HG03097 (cell line): ENCODE data around the gene STXBP1.
A peak's percentile ranks its signal among the peaks of the same experiment; 100 is the strongest.
"Not testable (repeated sequence)": the region's sequence is repeated elsewhere in the genome, so short reads cannot be mapped to it uniquely, and the experiment has no call there.

Experiments used
- ATAC-seq: cut with Tn5 transposase; IDR thresholded peaks from one replicate; pipeline ENCODE4 v1.9.1; 2021; ENCODE audit not compliant: unreplicated experiment, low FRiP score

STXBP1 gene

DNA sequence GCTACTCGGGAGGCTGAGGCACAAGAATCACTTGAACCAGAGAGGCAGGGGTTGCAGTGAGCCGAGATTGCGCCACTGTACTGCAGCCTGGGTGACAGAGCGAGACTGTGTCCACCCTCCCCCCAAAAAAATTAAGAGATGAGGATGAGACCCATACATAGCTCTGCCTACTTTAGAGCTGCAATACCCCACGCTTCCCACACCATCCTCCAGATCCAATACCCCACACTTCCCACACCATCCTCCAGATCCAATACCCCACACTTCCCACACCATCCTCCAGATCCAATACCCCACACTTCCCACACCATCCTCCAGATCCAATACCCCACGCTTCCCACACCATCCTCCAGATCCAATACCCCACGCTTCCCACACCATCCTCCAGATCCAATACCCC lies 34.9 kb upstream of the STXBP1 start:
- ATAC-seq: not testable (repeated sequence)

DNA sequence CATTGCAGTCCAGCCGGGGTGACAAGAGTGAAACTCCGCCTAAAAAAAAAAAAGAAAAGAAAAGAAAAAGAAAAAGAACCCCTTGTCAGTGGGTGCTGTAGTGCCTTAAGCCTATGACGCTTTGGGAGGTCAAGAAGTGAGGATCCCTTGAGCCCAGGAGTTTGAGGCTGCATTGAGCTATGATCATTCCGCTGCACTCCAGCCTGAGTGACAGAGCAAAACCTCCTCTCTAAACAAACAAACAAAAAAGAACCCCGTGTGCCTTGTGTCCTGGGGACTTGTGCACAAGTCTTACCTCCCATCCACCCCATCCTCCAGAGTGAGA lies 33.5 kb upstream of the STXBP1 start:
- no peak for ATAC-seq

DNA sequence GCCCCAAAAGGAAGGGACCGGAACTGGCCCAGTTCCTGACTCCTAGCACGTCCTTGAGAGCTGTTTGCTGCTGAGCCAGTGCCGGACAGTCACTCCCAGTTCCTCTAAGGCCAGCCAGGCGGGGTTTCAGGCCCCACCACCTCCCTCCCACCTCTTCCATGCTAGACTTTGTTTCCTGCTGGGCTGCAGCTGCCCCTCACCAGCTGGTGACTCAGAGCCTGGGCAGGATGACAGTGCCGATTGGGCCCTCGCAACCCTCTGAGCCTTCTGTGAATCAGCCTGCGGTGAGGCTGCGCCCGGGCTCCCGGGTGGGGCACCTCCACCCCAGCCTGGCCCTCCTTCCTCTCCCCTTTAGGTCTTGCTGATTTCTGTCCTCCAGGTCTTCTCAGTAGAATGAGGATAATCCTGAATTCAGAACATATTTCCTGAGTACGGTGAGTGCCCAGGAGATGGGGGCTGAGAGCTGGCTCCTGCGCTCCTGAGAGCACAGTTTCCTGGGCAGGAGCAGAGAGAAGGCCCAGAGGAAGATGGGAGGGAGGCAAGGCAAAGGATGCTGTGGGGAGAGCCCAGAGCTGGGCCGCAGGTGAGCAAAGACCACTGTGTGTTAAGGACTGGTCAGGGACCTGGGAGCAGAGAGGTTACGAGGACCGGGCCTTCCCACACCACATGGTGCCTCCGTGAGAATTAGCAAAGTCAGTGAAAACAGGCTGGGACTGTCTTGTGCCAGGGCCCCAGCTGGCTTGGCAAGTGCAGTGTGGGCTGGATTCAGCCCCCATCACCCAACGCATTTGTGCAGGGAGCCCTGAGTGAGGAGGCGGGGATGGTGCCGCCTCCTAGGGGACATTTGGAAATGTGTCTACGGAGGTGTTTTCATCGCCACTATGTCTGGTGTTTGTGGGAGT lies 32.9 kb upstream of the STXBP1 start:
- ATAC-seq: peak; percentile 62

DNA sequence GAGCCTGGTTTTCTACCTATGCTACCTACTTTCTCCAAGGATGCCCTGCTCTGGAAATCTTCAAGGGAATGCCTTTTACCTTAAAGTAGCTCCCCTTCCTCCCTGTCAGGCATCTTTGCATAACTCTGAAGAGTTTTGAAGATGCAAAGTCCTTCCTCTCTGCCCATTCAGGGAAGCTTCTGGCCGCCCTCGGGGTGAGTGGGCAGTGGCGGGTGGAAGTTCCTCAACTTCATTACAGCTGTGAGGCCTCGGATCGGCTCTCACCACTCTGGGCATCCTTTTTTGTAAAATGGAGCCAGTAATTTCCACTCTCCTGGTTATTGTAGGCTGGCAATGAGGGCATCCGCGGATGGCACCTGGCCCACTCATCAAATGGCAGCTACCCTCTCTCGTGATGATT lies 31.7 kb upstream of the STXBP1 start:
- no peak for ATAC-seq

DNA sequence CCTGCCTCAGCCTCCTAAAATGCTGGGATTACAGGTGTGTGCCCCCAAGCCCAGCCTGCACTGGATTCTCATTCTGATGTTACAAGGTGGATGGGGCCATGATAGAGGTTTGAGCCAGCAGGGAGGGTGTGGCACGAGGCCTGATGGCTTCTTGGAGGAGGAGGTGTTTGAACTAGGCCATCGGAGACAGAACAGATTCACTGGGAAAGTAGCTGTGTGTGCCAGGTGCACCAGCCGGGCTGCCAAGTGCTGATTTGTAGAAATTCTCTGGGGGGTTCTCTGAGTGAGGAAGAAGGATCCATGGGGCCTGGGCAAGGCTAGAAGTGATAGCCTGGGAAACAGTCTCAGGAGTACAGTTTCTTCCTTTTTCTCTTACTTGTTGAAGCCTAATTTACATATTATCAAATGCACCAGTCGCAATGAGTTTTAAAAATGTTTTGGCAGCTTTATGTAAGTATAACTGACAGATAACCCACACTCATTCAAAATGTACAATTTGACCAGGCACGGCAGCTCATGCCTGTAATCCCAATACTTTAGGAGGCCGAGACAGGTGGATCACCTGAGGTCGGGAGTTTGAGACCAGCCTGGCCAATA lies 31.1 kb upstream of the STXBP1 start:
- ATAC-seq: no peak

DNA sequence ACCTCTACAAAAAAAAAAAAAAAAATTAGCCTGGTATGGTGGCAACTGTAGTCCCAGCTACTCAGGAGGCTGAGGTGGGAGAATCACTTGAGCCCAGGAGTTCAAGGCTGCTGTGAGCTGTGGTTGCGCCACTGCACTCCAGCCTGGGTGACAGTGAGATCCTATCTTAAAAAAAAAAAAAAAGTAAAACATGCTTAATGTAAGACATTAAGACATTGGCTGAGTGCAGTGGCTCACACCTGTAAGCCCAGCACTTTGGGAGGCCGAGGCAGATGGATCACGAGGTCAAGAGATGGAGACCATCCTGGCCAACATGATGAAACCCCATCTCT lies 27.6 kb upstream of the STXBP1 start:
- not testable (repeated sequence) for ATAC-seq

DNA sequence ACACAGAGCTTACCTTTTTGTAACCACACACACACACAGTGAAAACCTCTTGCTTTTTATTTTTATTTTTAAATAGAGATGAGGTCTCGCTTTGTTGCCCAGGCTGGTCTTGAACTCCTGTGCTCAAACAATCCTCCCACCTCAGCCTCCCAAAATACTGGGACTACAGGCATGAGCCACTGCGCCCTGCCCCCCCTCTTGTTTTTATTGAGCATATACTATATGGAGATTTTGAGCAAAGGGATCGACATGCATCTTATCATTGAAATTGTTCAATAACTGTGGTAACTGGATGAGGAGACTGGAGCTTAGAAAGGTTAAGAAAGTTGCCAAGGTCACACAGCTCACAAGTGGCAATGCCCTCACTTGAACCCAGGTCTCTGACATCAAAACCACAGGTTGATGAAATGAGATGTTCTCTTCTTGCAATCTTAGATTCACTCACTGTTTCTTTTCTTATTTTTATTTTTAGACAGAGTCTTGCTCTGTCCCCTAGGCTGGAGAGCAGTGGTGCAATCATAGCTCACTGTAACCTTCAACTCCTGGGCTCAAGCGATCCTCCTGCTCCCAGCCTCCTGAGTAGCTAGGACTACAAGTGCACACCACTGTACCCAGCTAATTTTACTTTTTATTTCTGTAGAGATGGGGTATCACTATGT lies 26.8 kb upstream of the STXBP1 start:
- ATAC-seq: no peak

DNA sequence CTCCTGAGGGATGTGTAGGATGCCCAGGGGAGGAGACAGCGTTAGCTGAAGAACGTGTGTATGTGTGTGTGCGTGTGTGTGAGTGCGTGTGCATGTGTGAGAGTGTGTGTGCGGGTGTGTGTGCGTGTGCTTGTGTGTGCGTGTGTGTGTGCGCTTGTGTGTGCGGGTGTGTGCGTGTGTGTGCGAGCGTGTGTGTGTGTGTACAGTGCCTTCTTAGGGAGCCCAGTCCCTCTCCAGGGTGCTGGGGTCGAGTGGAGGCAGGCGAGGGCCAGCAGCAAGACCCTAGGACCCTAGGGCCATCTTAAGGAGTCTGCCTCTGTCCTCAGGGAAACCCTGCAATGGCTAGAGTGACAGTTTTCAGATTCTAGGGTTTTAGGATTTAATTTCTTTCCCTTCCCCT lies 26.0 kb upstream of the STXBP1 start:
- ATAC-seq: no peak

DNA sequence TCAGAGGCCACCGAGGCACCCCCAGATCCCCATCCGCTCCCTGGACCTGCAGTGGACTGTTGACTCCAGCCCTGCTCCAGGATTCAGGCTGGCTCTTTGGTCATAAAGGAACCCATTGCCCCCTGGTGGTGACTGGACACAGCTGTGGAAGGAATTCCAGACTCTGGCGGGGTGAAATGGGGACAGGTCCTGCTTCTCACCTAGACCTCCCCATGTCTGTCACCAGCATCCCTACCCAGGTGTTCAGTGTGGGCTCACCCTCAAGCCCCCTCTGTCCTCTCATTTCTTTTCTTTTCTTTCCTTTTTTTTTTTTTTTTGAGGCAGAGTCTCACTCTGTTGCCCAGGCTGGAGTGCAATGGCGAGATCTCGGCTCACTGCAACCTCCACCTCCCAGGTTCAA lies 25.5 kb upstream of the STXBP1 start:
- ATAC-seq: no peak

DNA sequence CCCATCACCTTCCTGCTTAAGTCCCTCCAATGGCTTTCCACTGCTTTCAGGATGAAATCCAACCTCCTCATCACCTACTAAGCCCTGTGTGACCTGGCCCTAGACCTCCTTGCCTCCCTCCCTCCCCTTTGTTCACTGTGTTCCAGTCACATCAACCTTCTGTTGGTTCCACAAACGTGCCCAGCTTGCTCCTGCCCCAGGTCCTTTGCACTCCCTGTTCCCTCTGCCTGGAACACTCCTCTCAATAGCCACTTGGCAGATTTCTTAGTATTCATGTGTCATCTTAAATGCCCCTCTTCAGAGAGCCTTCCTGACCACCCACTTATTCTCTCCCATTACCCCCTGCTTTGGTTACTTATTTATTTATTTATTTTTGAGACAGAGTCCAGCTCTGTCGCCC lies 24.1 kb upstream of the STXBP1 start:
- ATAC-seq: no peak

DNA sequence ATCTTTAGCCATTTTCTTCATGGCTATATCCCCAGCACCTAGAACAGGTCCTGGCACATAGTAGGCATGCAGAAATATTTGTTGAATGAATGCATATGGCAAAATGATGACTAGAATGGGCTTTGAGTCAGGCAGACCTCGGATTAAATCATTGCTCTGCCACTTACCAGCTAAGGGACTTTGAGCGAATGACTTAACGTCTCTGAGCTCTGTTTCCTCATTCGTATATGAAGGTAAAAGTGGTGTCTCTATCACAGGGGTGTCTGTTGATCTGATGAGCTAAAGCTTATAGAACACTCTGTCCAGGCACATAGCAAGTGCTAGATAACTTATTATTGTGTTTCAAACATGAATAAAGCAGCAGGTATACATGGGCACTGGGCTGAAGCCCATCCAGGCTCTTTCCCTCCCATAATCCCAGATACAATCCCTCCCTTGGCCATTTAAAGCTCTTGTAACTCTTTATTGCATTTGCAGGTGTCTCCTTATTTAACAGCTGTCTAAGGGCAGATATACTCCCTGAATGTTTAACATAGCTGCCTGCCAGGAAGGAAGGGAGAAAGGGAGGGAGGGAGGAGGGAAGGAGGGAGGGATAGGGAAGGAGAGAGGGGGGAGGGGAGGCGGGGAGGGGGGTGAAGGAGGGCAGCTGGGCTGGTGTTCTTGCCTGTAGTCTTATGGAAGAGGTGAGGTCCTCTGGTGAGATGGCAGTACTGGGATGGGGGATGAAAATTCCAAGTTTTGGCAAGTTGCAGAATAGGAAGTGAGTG lies 23.2 kb upstream of the STXBP1 start:
- ATAC-seq: no peak

DNA sequence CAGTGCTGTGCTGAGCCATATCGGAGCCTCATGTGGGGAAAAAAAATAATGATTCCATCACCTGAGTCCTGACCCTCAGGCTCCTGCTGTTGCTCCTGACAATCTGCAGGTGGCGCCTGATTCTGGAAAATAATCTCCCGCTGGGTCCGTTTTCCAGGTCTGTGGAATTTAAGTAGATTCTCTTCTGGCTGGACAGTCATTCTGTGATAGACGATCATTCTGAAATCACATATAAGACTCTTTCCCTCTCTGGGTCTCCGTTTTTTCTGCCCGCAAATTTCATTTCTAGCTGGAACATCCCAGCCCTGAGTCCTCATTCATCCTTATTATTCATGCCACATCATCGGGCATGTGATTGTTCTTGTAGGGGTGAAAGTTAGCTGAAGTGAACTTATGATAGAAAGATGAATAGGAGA lies 22.1 kb upstream of the STXBP1 start:
- no peak for ATAC-seq

DNA sequence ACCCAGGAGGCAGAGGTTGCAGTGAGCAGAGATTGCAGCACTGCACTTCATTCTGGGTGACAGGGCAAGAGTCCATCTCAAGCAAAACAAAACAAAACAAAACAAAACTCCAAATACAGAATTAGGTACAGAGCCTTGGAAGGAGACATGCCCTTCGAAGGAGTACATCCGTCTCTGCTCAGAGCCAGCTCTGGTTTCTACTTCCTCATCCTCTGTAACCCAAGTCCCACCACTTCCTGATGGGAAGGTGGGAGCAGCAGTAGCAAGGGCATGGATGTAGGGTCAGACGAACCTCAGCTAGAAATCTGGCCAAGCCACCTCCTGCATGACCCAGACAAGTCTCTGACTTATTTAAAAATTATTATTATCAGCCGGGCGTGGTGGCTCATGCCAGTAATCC lies 16.5 kb upstream of the STXBP1 start:
- ATAC-seq: no peak

DNA sequence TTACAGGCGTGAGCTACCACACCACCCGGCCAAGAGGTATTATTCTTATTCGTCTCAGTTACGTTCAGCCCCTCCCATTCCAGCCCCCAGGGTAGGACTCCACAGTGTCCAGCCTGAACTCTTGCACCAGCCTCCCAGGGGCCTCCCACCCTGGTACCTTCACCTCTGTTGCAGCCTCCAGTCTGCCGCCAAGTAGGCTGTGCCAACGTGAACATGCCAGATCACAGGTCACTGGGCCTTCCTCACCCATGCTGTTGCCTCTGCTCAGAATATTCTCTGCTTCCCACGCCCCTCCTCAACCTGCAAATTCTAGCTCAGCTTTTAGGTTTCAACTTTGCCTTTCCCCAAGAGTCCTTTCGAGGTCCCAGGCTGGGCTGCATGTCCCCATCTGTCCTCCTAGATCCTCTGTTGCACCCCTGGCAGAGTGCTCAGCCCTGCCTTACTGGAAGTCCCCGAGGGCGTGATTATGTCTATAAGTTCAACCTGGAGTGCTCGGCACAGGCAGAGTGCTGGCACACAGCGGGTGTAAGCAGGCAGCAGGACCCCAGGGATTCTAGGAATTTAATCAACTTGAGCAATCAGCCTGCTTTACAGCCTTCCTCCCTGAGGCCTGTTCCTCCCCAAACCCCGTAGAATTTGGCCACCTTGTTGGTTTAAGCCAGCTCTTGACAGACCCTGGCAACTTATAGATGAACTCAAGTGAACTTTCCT lies 13.1 kb upstream of the STXBP1 start:
- no peak for ATAC-seq

DNA sequence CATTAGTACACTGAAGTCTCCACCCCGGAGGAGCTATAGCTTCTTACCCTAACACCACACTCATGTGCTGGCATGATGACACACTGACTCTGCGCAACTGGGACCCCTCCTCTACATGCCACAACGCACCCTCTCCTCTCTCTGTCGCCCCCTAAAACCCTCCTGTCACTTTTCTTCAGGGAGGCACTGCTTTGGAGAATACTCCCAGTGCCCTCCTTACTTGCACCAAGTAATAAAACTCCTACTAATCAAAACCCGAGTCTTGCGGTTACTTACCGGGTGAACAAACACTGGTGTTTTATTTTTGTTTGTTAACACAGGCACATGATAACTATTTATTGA lies 12.6 kb upstream of the STXBP1 start:
- ATAC-seq: no peak

DNA sequence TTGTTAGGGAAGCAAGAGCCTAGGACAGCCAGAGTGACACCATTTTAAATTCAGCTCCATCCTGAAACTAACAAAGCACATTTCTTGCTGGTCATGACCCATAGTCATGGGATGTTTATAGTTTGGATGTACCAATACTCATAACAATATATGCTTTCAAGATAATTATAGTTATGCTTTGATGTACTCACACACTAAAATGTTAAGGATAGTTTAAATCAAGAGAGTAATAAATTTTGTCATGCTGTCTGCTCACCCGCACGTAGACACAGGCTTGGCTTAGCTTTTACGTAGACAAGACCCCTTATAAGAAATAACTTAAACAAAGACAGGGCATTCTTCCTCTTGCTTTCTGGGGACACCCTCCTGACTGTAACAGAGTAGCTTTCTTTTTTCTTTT lies 8.9 kb upstream of the STXBP1 start:
- ATAC-seq: no peak

DNA sequence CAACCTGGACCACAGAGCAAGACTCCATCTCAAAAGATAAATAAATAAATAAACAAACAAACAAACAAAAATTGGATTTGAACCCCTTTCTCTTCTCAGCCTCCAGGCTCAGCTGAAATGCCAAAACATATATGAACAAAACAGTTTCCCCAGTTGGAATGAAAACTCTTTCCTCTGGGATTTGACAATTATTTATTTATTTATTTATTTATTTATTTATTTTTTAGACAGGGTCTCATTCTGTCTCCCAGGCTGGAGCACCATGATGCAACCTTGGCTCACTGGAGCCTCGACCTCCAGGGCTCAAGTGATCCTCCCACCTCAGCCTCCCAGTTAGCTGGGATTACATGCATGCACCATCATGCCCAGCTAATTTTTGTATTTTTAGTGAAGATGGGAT lies 6.0 kb upstream of the STXBP1 start:
- ATAC-seq: no peak

DNA sequence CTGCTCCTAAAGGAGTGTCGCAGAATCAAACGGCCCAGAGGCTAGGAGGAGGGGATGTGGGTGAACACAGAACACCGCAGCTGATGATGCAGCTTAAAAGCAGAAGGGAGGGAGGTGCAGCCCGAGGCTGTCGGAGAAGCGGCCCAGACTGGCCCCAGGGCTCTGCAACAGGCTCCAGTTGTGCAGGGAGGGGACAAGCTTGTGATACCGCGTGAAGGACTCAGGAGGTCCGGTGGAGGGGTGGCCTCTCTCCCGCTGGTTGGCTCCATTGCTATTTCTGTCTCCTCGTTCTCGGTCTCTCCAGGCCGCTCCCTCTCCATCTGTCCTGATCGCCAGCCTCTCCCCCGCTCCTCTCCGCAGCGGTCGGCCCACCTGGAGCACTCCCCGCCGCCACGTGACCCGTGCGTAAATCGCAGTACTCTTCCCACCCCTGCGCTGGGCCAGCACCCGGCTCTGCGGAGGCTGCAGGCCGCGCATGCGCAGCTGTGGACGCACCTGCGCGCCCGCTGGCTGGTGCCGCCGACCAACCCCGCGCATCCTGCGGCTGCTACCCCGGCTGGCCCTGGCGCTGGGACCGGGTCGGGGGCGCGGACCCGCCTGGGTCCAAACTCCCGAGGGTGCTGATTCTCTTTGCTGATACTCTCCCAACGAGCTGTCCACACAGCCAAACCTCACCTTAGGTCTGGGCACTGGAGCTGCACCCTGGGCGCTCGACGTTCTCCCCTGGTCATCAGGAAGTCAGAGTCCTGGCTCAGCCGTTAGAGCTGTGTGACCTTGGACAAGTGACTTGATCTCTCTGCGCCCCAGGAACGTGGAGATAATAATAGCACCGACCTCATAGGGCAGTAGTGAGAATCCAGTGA lies 3.7 kb upstream of the STXBP1 start:
- ATAC-seq: no peak

DNA sequence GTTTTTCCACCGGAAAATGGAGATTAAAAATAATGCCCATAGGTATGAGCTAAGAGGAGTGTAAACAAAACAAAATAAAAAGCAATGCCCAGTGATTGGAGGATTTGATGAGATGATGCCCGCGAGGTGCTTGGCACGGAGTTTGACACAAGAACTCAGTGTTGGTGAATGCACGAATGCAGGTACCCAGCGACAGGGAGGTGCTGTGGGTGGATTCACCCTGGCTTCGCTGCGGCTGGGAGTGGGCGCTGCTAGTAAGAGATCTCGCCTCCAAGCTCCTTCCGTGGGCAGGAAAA lies 526 bp upstream of the STXBP1 start:
- ATAC-seq: peak; percentile 15

DNA sequence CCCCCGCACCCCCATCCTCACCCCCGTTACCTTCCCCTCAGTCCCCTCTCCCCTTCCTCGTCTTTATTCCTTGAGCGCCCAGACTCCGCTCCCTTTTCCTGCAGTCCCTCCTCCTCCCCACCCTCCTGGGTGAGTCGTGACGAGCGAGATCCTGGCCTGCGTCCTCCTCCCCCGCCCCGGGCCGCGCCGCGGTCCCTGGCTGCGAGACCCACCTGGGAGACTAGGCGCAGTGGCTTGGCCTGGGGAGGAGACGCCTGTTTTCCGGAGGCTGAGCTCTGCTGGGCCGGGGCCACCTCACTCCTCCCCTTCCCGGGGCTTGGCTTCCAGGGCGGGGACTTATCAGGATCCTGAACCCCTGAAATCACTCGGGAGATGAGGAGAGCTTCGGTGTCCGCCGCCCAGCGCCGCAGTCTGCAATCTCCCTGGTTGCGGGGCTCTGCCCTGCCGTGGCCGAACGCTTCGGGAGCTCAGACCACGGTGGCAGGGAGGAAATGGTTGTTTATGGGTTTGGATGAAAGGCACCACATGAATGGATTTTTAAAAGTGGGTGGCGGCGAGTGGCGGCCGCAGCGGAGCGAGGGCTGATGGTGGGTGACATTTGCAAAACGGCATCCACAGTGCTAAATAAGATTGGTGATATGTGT lies 984 bp downstream of the STXBP1 start:
- ATAC-seq: no peak
